ENCODE measurements around the gene CCDC149.

- TF ChIP-seq CTCF (IDR thresholded peaks at IDR 0.05; ENCODE audit: poor library complexity): no peak
- no peak for TF ChIP-seq EZH2 (IDR thresholded peaks at IDR 0.05; ENCODE audit: borderline replicate concordance)
Observed at GRCh38 chr4:24937176-24937916, 24.5 kb upstream of the CCDC149 start.
